Head of caudate nucleus (tissue), 42 donors: ENCODE data around the gene SYT1.
A peak's percentile ranks its signal among the peaks of the same experiment; 100 is the strongest.
"Not testable (repeated sequence)": the region's sequence is repeated elsewhere in the genome, so short reads cannot be mapped to it uniquely, and the experiment has no call there.

ENCODE experiments used
- DNase-seq, 42 donors: peaks; one replicate each; pipeline versions ENCODE4 v3.0.0 to v3.0.0-alpha.2; 2020 to 2021; ENCODE audit warnings: mixed read lengths in 7 of 42
- intact Hi-C: fragments of 100-400 bp; cut with DNase I; formaldehyde crosslinking; loops from one replicate; pipeline ENCODE4 v1.15.0; 2022

SYT1 gene

DNA sequence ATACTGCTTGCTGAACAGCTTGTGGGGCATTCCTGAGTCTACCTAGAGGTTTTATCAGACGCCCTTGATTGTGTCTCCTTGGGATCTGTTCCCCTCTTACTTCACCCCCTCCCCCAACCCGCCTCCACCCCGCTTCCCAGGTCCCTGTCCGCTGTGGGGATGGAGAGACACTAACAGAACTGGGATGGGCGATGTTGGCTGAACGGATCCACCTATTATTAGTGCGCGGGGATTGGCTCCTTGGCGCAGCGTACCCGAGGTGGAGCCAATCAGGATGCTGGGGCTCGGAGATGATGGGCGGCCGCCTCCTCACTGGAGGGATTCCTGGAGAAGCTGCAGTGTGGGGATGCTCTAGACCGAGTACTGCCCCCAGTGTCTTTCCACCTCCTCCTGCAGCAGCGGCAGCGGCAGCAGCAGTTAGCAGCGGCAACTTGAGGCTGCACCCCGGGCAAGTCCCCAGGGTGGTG is at the start of gene SYT1:
TSS of gene SYT1 (plus strand) at position 372 of the 467 bp plus-strand sequence.
- intact Hi-C loops: no loop called here
- DNase-seq: peak; percentile 60 to 95 (median 83)

DNA sequence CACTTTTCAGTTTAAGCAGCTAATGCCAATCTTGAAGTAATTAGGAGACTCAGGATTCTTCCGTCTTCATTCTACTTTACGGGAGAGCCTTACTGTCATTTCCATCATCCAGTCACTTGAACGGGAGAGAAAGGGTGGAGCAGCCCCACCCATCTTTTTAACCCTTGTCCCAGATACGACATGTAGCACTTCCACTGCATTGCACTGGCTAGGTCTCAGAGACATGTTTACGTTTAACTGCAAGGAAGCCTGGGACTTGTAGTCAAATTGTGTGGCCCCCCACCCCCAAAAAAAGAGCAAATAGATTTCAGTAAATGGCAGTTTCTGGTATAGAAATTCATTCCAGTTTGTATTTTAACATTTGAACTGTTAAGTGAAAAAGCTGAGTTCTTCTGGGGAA is 46.1 kb upstream of the SYT1 start:
- intact Hi-C loops: no loop called here
- peak in 6 of 42 donors; percentile 1 to 16 (median 10) for DNase-seq

DNA sequence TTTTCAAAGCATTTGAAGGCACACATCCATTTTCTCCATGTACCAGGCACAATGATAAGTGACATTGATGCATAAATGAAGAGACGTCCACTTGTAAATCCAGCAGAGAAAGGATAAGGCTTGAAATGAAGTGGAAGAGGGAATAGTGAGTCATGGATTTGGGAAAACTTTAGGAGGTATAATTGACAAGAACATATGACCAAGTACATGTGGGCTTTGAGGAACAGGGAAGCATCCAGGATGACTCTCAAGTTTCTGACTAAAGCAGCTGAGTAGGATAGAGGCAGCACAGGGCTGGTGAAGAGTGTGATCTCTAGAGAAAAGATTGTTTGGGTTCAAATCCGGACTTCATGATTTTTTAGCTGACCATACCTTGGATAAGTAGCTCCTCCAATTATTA is 43.6 kb upstream of the SYT1 start:
- intact Hi-C loops: no loop called here
- DNase-seq: no peak

DNA sequence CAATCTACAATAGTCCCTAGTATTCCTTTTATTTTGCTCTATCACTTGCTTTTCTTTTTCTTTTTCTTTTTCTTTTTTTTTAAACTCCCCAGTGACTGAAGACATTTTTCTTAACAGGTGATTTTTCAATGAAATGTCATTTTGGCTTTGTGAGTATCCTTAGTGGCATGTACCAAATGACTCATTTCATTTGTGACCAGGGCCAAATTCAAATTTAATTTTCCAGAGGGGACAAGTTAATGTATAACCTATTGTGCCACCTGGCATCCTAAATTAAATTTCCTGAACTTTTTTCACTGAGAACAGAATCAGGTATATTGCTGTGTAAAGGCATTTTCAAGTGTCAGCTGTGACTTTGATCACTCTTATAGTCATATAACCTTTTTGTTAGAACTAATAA is 39.7 kb upstream of the SYT1 start:
- intact Hi-C loops: no loop called here
- DNase-seq: no peak

DNA sequence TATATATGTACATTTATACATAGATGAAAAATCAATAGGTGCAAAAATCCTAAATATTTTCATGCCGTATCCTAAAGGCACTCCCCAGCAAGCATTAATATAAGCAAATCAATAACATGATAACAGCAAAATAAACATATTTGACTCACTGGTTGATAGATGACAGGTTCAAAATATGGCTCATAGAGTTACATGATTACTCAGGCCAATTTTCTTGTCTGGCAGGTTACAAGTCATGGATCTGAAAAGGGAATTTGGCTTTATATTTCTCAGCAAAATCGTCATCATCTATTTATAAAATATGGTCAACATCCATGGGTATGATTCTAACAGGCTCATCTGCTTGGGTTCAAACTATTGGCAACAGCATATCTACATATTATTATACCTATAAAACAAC is 34.9 kb upstream of the SYT1 start:
- intact Hi-C loops: no loop called here
- DNase-seq: no peak

DNA sequence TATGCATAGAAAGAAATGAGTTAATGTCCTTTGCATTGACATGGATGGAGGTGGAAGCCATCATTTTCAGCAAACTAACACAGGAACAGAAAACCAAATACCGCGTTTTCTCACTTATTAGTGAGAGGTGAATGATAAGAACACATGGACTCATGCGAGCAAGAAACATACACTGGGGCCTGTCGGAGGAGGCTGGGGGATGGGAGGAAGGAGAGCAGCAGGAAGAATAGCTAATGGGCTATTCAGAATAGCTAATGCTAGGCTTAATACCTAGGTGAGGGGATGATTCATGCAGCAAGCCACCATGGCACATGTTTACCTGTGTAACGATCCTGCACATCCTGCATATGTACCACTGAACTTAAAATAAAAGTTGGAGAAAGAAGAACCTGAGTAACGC is 29.1 kb upstream of the SYT1 start:
- no peak for DNase-seq
- intact Hi-C loops: no loop called here

DNA sequence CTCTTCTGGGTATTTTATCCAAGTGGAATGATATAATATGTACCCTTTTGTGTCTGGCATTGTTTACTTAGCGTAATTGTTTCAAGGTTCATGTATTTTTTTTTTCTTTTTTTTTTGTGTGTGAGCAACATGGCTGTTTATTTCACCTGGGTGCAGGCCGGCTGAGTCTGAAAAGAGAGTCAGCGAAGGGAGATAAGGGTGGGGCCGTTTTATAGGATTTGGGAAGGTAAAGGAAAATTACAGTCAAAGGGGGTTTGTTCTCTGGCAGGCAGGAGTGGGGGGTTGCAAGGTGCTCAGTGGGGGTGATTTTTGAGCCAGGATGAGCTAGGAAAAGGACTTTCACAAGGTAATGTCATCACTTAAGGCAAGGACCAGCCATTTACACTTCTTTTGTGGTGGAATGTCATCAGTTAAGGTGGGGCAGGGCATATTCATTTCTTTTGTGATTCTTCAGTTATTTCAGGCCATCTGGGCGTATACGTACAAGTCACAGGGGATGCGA is 24.0 kb upstream of the SYT1 start:
- intact Hi-C loops, DNase-seq: not testable (repeated sequence)

DNA sequence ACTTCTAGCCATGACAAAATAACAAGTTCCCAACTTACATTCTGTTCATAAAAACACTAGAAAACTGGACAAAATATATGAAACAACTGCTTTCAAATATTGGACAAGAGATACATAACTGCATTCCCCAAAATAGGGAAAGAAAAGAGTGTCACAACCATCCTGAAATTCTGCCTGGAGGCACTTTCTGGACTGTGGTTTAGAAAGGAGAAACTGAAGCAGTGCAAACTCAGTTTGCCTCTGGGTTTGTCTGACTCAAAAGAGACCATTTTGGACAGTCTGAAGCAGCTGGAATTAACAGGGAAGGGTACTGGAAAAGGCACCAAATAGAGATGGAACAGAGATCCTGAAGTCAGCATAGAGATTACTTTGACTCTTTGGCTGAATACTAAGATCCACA is 11.3 kb upstream of the SYT1 start:
- no peak for DNase-seq
- intact Hi-C loops: no loop called here

DNA sequence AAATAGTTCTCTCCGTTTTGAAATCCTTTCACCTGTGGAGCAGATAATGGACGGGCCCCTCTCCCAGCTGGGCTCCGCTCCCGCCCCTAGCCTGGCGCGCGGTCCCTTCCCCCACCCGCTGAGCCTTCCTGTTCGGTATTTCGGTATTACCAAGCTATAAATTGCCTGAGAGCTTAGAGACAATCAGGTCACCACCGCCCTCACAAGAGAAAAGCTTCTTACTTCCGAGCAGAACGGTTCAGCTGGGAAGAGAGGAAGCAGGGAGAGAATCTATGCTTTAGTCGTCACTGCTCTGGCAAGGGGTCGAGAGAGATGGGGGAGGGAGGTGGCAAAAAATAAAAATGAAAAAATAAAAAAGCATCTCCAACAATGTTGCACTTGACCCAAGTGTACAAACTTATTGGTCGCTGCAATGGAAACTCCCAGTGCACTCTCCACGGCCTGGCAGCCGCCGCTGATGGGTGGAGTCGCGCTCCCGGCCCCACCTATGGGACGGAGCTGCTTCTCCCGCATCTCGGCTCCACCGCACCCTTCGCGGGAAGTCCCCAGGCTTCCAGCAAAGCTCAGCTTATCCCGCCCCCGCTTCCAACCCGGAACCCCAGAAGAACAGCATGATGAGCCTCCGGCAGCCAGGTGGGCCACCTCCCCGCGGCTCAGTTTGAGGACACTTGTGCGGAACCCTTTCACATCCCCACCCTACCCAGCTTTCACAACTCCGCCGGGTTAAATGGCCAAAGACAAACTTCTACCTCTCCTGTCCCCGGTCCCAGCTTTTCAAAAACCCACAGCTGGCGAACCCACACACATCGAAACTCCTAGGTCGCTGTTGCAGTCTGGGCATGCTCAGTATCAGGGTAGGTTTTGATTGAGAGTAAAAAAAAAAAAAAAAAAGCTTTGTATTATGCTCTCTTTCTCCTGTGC is 832 bp upstream of the SYT1 start:
- peak in 41 of 42 donors; percentile 17 to 77 (median 51) for DNase-seq
- intact Hi-C loops: no loop called here

DNA sequence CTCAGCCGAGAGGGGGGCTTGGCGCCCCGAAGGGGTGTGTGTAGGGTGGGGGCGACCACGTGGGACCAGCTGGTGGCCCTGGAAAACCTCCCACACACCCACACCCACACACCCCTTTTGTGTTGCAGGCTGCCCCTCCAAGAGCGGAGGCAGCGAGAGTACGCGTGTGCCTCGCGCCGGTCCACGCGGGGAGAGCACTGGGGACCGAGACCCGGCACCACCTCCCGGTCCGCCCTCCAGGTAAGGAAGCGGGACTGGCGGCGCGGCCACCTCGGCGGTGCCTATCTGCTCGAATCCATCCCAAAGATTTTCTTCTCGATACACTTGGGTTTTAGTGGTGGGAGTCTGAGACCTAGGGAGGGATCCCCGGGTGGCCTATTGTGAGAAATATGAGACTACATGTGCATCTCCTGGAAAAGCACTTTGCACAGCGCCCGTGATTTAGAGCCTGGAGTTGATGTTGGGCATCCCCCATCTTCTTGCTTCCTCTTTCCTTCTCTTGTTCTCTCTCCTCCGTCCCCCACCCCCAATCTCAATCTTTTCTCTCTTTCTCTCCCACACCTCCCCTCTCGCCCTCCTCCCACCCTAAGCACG is 393 bp downstream of the SYT1 start:
- intact Hi-C loops: no loop called here
- DNase-seq: peak in 32 of 42 donors; percentile 3 to 66 (median 20)

DNA sequence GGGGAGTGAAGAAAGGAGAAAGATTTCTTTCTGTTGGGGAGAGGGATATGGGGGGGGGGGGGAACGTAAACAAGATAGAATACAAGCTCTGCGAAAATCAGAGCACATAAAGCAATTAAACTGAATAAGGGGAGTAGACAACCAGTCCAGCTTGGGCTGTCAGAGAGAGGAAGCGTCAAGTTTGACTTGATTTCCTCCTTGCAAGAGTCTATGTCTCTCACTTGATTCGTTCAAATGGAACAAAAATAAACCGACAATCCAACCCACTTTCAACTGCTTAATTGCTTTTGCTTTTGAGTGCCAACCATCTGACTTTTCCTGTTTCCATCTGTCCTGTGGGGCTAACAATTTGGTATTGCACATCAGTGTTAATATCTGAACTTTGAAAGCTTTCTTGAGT is 942 bp downstream of the SYT1 start:
- intact Hi-C loops: no loop called here
- DNase-seq: peak in 1 of 42 donors; percentile 16

DNA sequence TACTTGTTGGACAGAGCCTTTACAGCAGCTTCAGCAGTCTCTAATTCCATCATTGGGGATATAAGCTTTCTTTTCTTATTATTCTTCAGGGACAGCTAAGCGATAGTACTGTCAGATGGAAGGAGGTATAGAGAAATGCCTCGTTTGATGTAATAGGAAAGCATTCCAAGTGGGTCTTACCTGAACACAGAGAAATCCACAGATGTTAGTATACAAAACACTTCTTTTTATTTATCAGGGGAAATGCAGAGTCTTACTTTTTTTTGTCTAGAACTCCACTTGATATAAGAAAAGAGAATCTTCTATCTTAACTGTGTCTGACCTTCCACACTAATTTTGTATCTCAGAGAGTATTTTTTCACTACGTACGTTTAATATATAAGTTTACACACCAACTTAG is 1.9 kb downstream of the SYT1 start:
- intact Hi-C loops: no loop called here
- no peak for DNase-seq

DNA sequence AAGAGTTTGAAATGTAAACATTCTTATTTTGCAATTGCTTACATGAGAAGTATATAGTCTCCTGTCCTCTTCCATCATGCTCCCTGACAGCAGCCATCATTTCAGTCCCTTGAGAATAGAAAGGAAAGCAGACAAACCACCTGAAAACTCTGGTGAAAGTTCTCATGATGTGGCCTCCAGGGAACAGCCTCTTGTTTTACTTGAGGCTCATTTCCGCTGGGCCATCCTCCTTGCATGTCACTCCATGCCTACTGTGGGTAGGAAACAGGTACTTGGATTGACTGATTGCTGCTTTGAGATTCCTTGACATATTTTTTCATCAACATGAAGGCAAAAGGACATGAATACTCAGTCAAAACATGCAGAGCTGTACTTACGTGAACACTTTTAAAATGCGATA is 6.0 kb downstream of the SYT1 start:
- intact Hi-C loops: no loop called here
- peak in 2 of 42 donors; percentile 16 to 36 for DNase-seq

DNA sequence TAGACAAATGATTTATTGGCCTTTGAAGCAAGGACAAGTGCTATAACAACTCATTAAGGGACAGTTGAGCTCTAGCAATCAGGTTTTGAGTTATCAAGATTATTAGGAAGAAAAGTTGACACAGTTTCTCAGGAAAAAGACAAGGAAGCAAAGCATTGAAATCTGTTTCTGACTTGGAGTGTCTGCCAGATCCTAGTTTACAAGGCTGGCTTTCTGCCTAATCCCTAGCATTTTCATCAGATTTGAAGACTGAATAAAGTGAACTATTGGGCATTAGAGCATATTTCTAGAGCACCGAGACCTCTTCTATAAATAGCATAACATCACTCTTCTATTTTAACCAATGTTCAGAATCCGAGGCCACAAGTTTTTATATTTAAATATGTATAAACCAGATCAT is 7.0 kb downstream of the SYT1 start:
- DNase-seq: no peak
- intact Hi-C loops: no loop called here

DNA sequence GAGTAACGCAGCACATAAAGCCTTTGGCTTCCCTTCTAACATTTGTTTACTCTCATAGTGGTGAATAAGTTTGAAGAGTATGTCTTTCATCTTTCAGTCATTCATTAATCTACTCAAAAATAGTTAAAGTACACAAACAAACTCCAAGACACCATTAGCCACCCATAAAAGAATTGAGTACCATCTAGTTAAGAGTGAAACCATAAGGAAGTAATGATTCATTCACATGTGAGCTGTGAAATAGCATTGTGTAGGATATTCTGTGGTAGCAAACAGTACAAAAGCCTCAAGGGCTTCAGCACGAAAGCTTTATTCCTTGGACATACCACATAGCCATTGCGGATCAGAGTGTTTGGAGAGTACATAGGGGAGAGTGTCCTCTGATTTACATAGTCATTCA is 13.9 kb downstream of the SYT1 start:
- intact Hi-C loops: no loop called here
- no peak for DNase-seq

DNA sequence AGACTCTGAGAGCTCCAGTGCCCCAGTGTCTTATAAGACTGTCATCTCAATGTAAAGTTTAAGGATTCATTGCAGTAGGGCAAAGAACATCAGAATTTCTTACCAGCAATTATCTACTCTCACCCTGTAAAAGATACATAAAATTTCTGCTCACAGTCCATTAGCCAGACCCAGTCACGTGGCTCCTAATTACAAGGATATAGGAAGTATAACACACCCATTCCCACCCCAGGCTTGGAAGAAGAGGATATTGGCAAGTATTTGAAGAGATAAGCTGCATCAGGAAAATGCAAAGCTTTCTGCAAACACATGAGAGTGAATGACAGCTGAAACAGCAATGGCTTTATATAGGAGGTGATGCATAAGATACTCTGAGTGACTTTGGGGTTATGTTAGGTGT is 14.3 kb downstream of the SYT1 start:
- intact Hi-C loops: no loop called here
- DNase-seq: no peak

DNA sequence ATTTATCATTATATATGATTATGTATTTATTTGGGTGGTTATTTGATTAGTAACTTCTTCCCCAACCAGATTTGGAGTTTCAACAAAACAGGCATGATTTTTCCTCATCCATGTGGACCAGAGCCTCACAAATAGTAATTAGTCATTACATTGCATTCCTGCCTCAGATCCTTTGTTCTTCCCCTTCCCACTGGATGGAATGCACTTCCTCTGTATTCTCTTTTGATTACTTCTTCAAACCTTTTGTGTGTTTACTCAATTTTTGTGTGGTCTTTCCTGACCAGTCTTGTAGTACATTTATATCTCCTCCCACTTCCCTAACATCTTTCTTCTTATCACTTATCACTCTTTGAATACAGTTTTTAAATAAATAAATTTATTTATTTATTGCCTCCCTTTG is 15.5 kb downstream of the SYT1 start:
- intact Hi-C loops: no loop called here
- DNase-seq: no peak

DNA sequence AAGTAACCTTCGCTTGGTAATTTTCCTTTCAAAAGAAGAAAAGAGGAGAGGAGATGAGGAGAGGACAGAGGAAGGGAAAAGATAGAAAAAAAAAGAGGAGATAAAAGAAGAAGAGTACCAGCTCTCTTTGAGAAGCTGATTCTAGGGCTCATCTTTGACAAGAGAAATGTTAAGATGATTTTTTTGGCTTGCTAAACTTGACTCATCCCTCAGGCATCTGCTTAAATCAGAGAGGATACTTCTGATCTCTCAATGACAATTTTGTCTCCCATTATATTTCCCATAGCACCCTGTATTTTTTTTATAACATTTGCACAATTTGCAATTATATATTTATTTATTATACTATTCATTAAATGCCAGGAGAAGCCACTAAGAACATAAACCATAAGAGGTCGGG is 17.1 kb downstream of the SYT1 start:
- no peak for DNase-seq
- intact Hi-C loops: no loop called here

DNA sequence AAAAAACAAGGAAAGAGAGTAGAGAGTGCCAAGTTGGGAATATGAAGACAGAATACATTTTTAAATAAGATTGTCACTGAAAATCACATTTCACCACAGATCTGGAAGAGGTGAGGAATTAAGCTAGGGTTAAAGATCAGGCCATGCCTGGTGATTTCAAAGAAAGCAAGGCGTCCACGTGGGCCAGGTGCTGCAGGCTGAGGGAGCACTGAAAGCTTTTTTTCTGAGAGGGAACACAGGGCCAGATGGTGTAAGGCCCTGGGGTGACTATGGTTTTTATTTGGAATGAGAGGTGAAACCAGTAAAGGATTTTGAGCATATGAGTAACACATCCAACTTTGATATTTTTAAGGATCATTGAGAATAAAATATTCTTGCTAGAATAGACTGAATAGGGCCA is 20.9 kb downstream of the SYT1 start:
- intact Hi-C loops: no loop called here
- DNase-seq: no peak

DNA sequence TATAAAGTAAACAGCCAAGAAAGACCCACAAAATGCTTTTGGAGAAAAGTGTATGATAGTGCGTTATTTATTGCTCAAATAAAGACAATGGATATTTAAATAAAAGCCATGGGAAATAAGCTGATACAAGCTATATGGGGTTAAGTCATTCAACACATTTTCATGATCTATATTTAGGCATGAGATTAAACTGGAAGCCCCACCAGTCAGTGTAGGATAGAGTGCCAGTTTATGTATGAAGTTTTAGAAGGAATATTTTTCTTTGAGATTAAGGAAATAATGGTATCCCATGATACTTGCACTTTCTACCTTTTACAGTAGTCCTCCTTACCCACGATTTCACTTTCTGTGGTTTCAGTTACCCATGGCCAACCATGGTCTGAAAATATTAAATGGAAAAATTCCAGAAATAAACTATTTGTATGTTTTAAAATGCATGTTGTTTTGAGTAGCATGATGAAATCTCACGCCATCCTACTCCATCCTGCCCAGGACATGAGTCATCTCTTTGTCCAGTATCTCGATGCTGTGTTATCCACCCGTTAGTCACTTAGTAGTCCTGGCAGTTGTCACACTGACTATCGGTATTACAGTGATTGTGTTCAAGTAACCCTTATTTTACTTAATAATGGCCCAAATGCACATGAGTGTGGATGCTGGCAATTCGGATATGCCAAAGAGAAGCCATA is 22.3 kb downstream of the SYT1 start:
- intact Hi-C loops: no loop called here
- DNase-seq: no peak
